GM18951 (cell line): ENCODE data around the gene ZNF354C.
"Not testable (repeated sequence)": the region's sequence is repeated elsewhere in the genome, so short reads cannot be mapped to it uniquely, and the experiment has no call there.

Experiments used
- POLR2A ChIP-seq: IDR thresholded peaks from 4 replicates; pipeline ENCODE4 v1.6.1; 2011; ENCODE audit warnings: mild to moderate bottlenecking; ENCODE audit not compliant: insufficient read length, insufficient read depth; ENCODE audit errors: extremely low read depth
- in situ Hi-C: fragments of 300-500 bp; cut with MboI; formaldehyde crosslinking; loops from one replicate; pipeline ENCODE4 v1.12.0; 2022; ENCODE audit warnings: low sequenced_read_pairs, mixed read lengths, inconsistent platforms; ENCODE audit not compliant: unreplicated experiment

The ZNF354C gene

GRCh38 chr5:179080724-179081123 lies 20.6 kb downstream of the ZNF354C start:
- TF ChIP-seq POLR2A = no peak
- in situ Hi-C loops = no loop called here

GRCh38 chr5:179089502-179089901 lies 29.3 kb downstream of the ZNF354C start:
- in situ Hi-C loops = no loop called here
- no peak for TF ChIP-seq POLR2A

- in situ Hi-C loops = not testable (repeated sequence)
Observed at GRCh38 chr5:179101282-179101681, 41.1 kb downstream of the ZNF354C start.

- no peak for TF ChIP-seq POLR2A
- in situ Hi-C loops = no loop called here
Observed at GRCh38 chr5:179110528-179110927, 50.4 kb downstream of the ZNF354C start.

- TF ChIP-seq POLR2A = no peak
- in situ Hi-C loops = no loop called here
Observed at GRCh38 chr5:179111267-179112207, 51.4 kb downstream of the ZNF354C start.

GRCh38 chr5:179112469-179113142 lies 52.4 kb downstream of the ZNF354C start:
- TF ChIP-seq POLR2A = no peak
- in situ Hi-C loops = no loop called here

GRCh38 chr5:179113143-179113530 lies 53.0 kb downstream of the ZNF354C start:
- TF ChIP-seq POLR2A = no peak
- in situ Hi-C loops = no loop called here

GRCh38 chr5:179113945-179114641 lies 53.9 kb downstream of the ZNF354C start:
- no peak for TF ChIP-seq POLR2A
- in situ Hi-C loops = no loop called here

- no peak for TF ChIP-seq POLR2A
- in situ Hi-C loops = no loop called here
Observed at GRCh38 chr5:179114756-179115155, 54.6 kb downstream of the ZNF354C start.

GRCh38 chr5:179115307-179115706 lies 55.1 kb downstream of the ZNF354C start:
- TF ChIP-seq POLR2A = no peak
- in situ Hi-C loops = no loop called here

- TF ChIP-seq POLR2A = no peak
- in situ Hi-C loops = no loop called here
Observed at GRCh38 chr5:179115845-179116524, 55.8 kb downstream of the ZNF354C start.

- in situ Hi-C loops = no loop called here
- no peak for TF ChIP-seq POLR2A
Observed at GRCh38 chr5:179118338-179118737, 58.2 kb downstream of the ZNF354C start.
